Measurements from ENCODE around the gene MPHOSPH9. TPM values are rescaled to one million over a fixed set of nuclear protein-coding genes. Genes with fewer than 3 reads are reported as not detected.

Gene MPHOSPH9
- total and polyA plus RNA-seq, 2 of the 4 experiments (the other 2 are of a cell fraction), result 7.6 to 17.0 TPM

GRCh38 chr12:123131879-123132402 is 101.0 kb downstream of the MPHOSPH9 start:
- Histone ChIP-seq H3K27ac (ENCODE audit: insufficient read depth, low read length) (no peak overlapping the region), H3K18ac (ENCODE audit: low read depth, low read length) (peak overlapping the region; percentile 67), H2AFZ (replicated peaks; ENCODE audit: low read length, poor library complexity) (peak overlapping the region; percentile 61), H3K79me1 (ENCODE audit: low read depth in 1 of 2, low read length in 2 of 2) (peaks cover 14 to 42% of the 10 kb centered on the region in 2 experiments), H3K9ac (ENCODE audit: low read depth, low read length) (no peak overlapping the region), H3K14ac (replicated peaks; ENCODE audit: low read depth, low read length) (peak overlapping the region; percentile 63; the same call in 1 of the 2 replicates), H3K9me1 (ENCODE audit: insufficient read depth, low read length) (peaks cover 10% of the 10 kb centered on the region), H2BK120ac (ENCODE audit: low read depth, low read length) (peak overlapping the region; percentile 46), H4K91ac (ENCODE audit: insufficient read depth, low read depth, low read length) (peak overlapping the region; percentile 10; the same call in 1 of the 2 replicates), H3K9me3 (ENCODE audit: control insufficient read depth, insufficient read depth, low read length) (no peaks in the 10 kb centered on the region), H2BK20ac (ENCODE audit: low read depth, low read length) (peak overlapping the region; percentile 62; the same call in 1 of the 2 replicates), H2BK5ac (ENCODE audit: low read depth, low read length, poor library complexity, severe bottlenecking) (no peak overlapping the region), H3K4ac (ENCODE audit: low read depth, low read length) (peak overlapping the region; percentile 79), H2BK15ac (ENCODE audit: low read depth, low read length) (peak overlapping the region; percentile 11; the same call in 2 of the 3 replicates), H2AK9ac (replicated peaks; ENCODE audit: low read depth, low read length, poor library complexity) (peak overlapping the region; percentile 70), H3K4me2 (ENCODE audit: low read depth, low read length) (no peak overlapping the region), H2AK5ac (ENCODE audit: low read depth, low read length) (peak overlapping the region; percentile 82; the same call in 1 of the 2 replicates), H4K5ac (ENCODE audit: low read depth, low read length) (no peak overlapping the region), H3K4me3 (ENCODE audit: insufficient read depth, low read depth, low read length) (no peak overlapping the region), H3K23ac (ENCODE audit: low read depth, low read length) (no peak overlapping the region), H4K8ac (ENCODE audit: low read depth in 2 of 2, low read length in 2 of 2) (peak overlapping the region in 1 of 2 experiments; percentile 45; a peak in 2 of 4 replicates), H3K4me1 (ENCODE audit: control insufficient read depth, insufficient read depth, low read length) (peaks cover 13% of the 10 kb centered on the region), H4K20me1 (ENCODE audit: insufficient read depth, low read length) (0 out of 2 replicates have a peak, but pooled peaks cover 6% of the 10 kb centered on the region), H3K36me3 (ENCODE audit: control insufficient read depth, insufficient read depth, low read length) (peaks cover 3% of the 10 kb centered on the region), H3K27me3 (ENCODE audit: control insufficient read depth, insufficient read depth, low read length) (no peaks in the 10 kb centered on the region), H3K56ac (ENCODE audit: extremely low read depth, insufficient read depth, low read length) (no peak overlapping the region; the same call in 1 of the 2 replicates)
- dilution Hi-C loops (cut with HindIII; ENCODE audit: low sequenced_read_pairs, unreplicated experiment), result no loop called here
- ATAC-seq (ENCODE audit: low read depth) (no peak), DNase-seq (no peak)
- in situ Hi-C loops (cut with MboI; ENCODE audit: low sequenced_read_pairs), result no loop called here
- intact Hi-C loops (cut with micrococcal nuclease), result no loop called here
- ChIA-PET POLR2A (ENCODE audit: unreplicated experiment) (no interaction called here), CTCF (no interaction called here)
- TF ChIP-seq CHD1 (IDR thresholded peaks at IDR 0.05; ENCODE audit: low read depth, low read length) (no peak), RAD21 (IDR thresholded peaks at IDR 0.05; ENCODE audit: low read length) (no peak), CTCF (conservative IDR thresholded peaks at IDR 0.05; ENCODE audit: low read depth, low read length) (no peak), MAFK (IDR thresholded peaks at IDR 0.05; ENCODE audit: low read depth, low read length) (no peak), NFE2L2 (IDR thresholded peaks at IDR 0.05; ENCODE audit: low read depth, low read length) (no peak)
- TF ChIP-seq, protein P1, sequence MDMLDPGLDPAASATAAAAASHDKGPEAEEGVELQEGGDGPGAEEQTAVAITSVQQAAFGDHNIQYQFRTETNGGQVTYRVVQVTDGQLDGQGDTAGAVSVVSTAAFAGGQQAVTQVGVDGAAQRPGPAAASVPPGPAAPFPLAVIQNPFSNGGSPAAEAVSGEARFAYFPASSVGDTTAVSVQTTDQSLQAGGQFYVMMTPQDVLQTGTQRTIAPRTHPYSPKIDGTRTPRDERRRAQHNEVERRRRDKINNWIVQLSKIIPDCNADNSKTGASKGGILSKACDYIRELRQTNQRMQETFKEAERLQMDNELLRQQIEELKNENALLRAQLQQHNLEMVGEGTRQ (IDR thresholded peaks at IDR 0.05; ENCODE audit: low read depth, low read length), result no peak
- no TSS peak for BruUV-seq (replicated peaks)
- WGBS, 2 experiments (ENCODE audit: extremely low coverage in 2 of 2, insufficient read length in 1 of 2), result 96% methylated on average over 5 of the region's 12 CpGs; no CpG with 5 or more reads in 1 of the 2 experiments

All from IMR-90 (cell line).